H1 (cell line): ENCODE data around the gene NCF2. TPM values are rescaled to one million over a fixed set of nuclear protein-coding genes. Genes with fewer than 3 reads are reported as not detected.

Experiments
- CTCF ChIA-PET: fragments of 300-600 bp; sonication (Branson Sonifier 250); formaldehyde crosslinking; loops from one replicate; lab custom pipeline; 2021; ENCODE audit not compliant: partially characterized antibody; lab: Charles Lee
- POLR2A ChIA-PET: fragments of 300-600 bp; sonication (Branson Sonifier 250); formaldehyde crosslinking; loops from one replicate; lab custom pipeline; 2021; ENCODE audit warnings: inconsistent platforms; ENCODE audit not compliant: partially characterized antibody; lab: Charles Lee
- DNase-seq, 2 experiments: peaks; one replicate each; pipeline versions ENCODE4 v3.0.0 to v3.0.0-alpha.2; 2010 to 2022; ENCODE audit warnings: low spot score in 2 of 2, low read depth in 1 of 2, mixed read lengths in 1 of 2
- FAIRE-seq: peaks from 2 replicates; lab custom pipeline; 2011; peaks lifted over from hg19 to GRCh38; lab: Jason Lieb, UNC
- H2AFZ ChIP-seq: 2 replicates; pipeline ENCODE4 v1.8.1; 2012; ENCODE audit warnings: low read length, inconsistent platforms
- H2AK5ac ChIP-seq: 2 replicates; pipeline ENCODE4 v1.6.1; 2013; ENCODE audit warnings: low read depth, low read length
- H2BK120ac ChIP-seq: replicated peaks from 2 replicates; pipeline ENCODE3; 2013; ENCODE audit warnings: low read depth, low read length, inconsistent platforms
- H2BK12ac ChIP-seq: 2 replicates; pipeline ENCODE4 v1.6.1; 2013; ENCODE audit warnings: low read depth, low read length
- H2BK15ac ChIP-seq: 2 replicates; pipeline ENCODE4 v1.6.1; 2013; ENCODE audit warnings: low read length
- H2BK20ac ChIP-seq: 2 replicates; pipeline ENCODE4 v1.6.1; 2013; ENCODE audit warnings: low read length
- H2BK5ac ChIP-seq: 2 replicates; pipeline ENCODE4 v1.6.1; 2013; ENCODE audit warnings: low read depth, low read length
- H3K14ac ChIP-seq: 2 replicates; pipeline ENCODE4 v1.6.1; 2013; ENCODE audit warnings: inconsistent platforms; ENCODE audit not compliant: insufficient read length
- H3K18ac ChIP-seq: 2 replicates; pipeline ENCODE4 v1.6.1; 2013; ENCODE audit warnings: low read length; ENCODE audit errors: extremely low read depth
- H3K23ac ChIP-seq: 2 replicates; pipeline ENCODE4 v1.6.1; 2013; ENCODE audit warnings: inconsistent platforms; ENCODE audit not compliant: insufficient read length
- H3K23me2 ChIP-seq: 2 replicates; pipeline ENCODE4 v1.6.1; 2013; ENCODE audit warnings: low read depth, low read length
- H3K27ac ChIP-seq: 2 replicates; pipeline ENCODE4 v1.6.1; 2011; ENCODE audit warnings: low read depth, low read length, inconsistent platforms
- H3K27me3 ChIP-seq, 4 experiments: replicated peaks in 1 of 4; 1 replicate in 1 of 4; 2 replicates in 3 of 4; pipeline versions ENCODE4 v1.6.1 to v1.8.1; 2011 to 2013; ENCODE audit warnings: low read length in 3 of 4, mild to moderate bottlenecking in 3 of 4, inconsistent platforms in 2 of 4, mixed read lengths in 2 of 4, moderate library complexity in 1 of 4; ENCODE audit not compliant: control insufficient read depth in 3 of 4, insufficient read depth in 3 of 4; ENCODE audit errors: extremely low read depth in 1 of 4
- H3K36me3 ChIP-seq, 4 experiments: 2 replicates each; pipeline versions ENCODE4 v1.6.1 to v1.8.1; 2011 to 2013; ENCODE audit warnings: mild to moderate bottlenecking in 4 of 4, low read length in 3 of 4, moderate library complexity in 2 of 4, control low read depth in 1 of 4, inconsistent platforms in 1 of 4; ENCODE audit not compliant: insufficient read depth in 4 of 4, control insufficient read depth in 2 of 4
- H3K4ac ChIP-seq: replicated peaks from 2 replicates; pipeline ENCODE3; 2013; ENCODE audit warnings: low read length, low read depth, mixed read lengths, inconsistent platforms; ENCODE audit not compliant: insufficient read length
- H3K4me1 ChIP-seq, 4 experiments: replicated peaks in 1 of 4; 1 replicate in 1 of 4; 2 replicates in 3 of 4; pipeline versions ENCODE4 v1.6.1 to v1.8.1; 2011 to 2013; ENCODE audit warnings: low read length in 3 of 4, inconsistent platforms in 2 of 4, mixed read lengths in 1 of 4; ENCODE audit not compliant: insufficient read depth in 4 of 4, control insufficient read depth in 3 of 4
- H3K4me2 ChIP-seq, 2 experiments: 2 replicates each; pipeline versions ENCODE4 v1.6.1 to v1.8.1; 2011 to 2013; ENCODE audit warnings: low read depth in 2 of 2, low read length in 2 of 2, control low read depth in 1 of 2, inconsistent platforms in 1 of 2, mild to moderate bottlenecking in 1 of 2; ENCODE audit not compliant: insufficient read depth in 1 of 2
- H3K4me3 ChIP-seq, 4 experiments: fragments of 200-600, 300-600 bp in 1 of 4; sonication (generic), shearing (Covaris generic), sonication (Bioruptor Twin) in 1 of 4; 2 replicates each; pipeline versions ENCODE4 v1.5.1 to v1.8.1; 2011 to 2016; ENCODE audit warnings: low read length in 4 of 4, low read depth in 3 of 4, control low read depth in 2 of 4, inconsistent platforms in 2 of 4, mild to moderate bottlenecking in 2 of 4, mixed read lengths in 1 of 4, moderate library complexity in 1 of 4; ENCODE audit not compliant: insufficient read depth in 2 of 4; ENCODE audit errors: extremely low read depth in 1 of 4
- H3K56ac ChIP-seq: replicated peaks from 2 replicates; pipeline ENCODE3; 2013; ENCODE audit warnings: low read depth, mild to moderate bottlenecking, mixed read lengths, low read length, inconsistent platforms; ENCODE audit not compliant: insufficient read length
- H3K79me1 ChIP-seq: 2 replicates; pipeline ENCODE4 v1.6.1; 2013; ENCODE audit warnings: low read depth, low read length, control low read depth
- H3K79me2 ChIP-seq, 2 experiments: 2 replicates each; pipeline versions ENCODE4 v1.6.1 to v1.8.1; 2012 to 2013; ENCODE audit warnings: low read length in 2 of 2, mild to moderate bottlenecking in 2 of 2, inconsistent platforms in 1 of 2; ENCODE audit not compliant: insufficient read depth in 2 of 2, control insufficient read depth in 1 of 2
- H3K9ac ChIP-seq, 4 experiments: replicated peaks in 1 of 4; 1 replicate in 1 of 4; 2 replicates in 3 of 4; pipeline versions ENCODE4 v1.6.1 to v1.8.1; 2011 to 2013; ENCODE audit warnings: low read depth in 3 of 4, low read length in 3 of 4, control low read depth in 2 of 4, mild to moderate bottlenecking in 2 of 4, moderate library complexity in 2 of 4, inconsistent platforms in 1 of 4; ENCODE audit errors: extremely low read depth in 1 of 4
- H3K9me3 ChIP-seq, 2 experiments: 2 replicates each; pipeline versions ENCODE4 v1.6.1 to v1.8.1; 2012 to 2013; ENCODE audit warnings: mild to moderate bottlenecking in 2 of 2, moderate library complexity in 2 of 2, control low read depth in 1 of 2, inconsistent platforms in 1 of 2, low read depth in 1 of 2, low read length in 1 of 2, mixed read lengths in 1 of 2; ENCODE audit not compliant: insufficient read depth in 2 of 2
- H4K20me1 ChIP-seq, 2 experiments: replicated peaks in 1 of 2; 2 replicates each; pipeline versions ENCODE3 to v1.8.1; 2011 to 2013; ENCODE audit warnings: inconsistent platforms in 2 of 2, low read length in 2 of 2, mild to moderate bottlenecking in 1 of 2; ENCODE audit not compliant: insufficient read depth in 2 of 2, control insufficient read depth in 1 of 2
- H4K5ac ChIP-seq: 2 replicates; pipeline ENCODE4 v1.6.1; 2013; ENCODE audit warnings: low read length, low read depth, mixed read lengths, inconsistent platforms; ENCODE audit not compliant: insufficient read length
- H4K8ac ChIP-seq: 2 replicates; pipeline ENCODE4 v1.8.0; 2013; ENCODE audit warnings: mild to moderate bottlenecking, moderate library complexity, low read length, inconsistent platforms; ENCODE audit not compliant: insufficient read depth; ENCODE audit errors: extremely low read depth
- H4K91ac ChIP-seq: replicated peaks from 2 replicates; pipeline ENCODE3; 2013; ENCODE audit warnings: low read length, mixed read lengths, inconsistent platforms; ENCODE audit not compliant: insufficient read length
- BRCA1 ChIP-seq: IDR thresholded peaks from 2 replicates; pipeline ENCODE4 v1.6.1; 2012; ENCODE audit warnings: low read depth, low read length, improper control_type of control experiment
- EZH2 ChIP-seq: fragments of 200-600 bp; sonication (generic); IDR thresholded peaks from 2 replicates; pipeline ENCODE4 v1.7.1; 2012; ENCODE audit warnings: low read depth, mild to moderate bottlenecking, moderate library complexity, low read length, inconsistent platforms; ENCODE audit not compliant: severe bottlenecking
- NANOG ChIP-seq: IDR thresholded peaks from 2 replicates; pipeline ENCODE4 v1.6.1; 2011; ENCODE audit warnings: low read length, low read depth, mild to moderate bottlenecking, inconsistent platforms; ENCODE audit not compliant: insufficient read depth, poor library complexity, severe bottlenecking
- NRF1 ChIP-seq: IDR thresholded peaks from 2 replicates; pipeline ENCODE4 v1.6.1; 2011; ENCODE audit warnings: mild to moderate bottlenecking, low read depth, low read length, improper control_type of control experiment
- POLR2AphosphoS5 ChIP-seq: IDR thresholded peaks from 2 replicates; pipeline ENCODE4 v1.6.1; 2011; ENCODE audit warnings: low read depth, low read length
- SP4 ChIP-seq: IDR thresholded peaks from 2 replicates; pipeline ENCODE4 v1.6.1; 2012; ENCODE audit warnings: low read length, inconsistent platforms
- ZNF274 ChIP-seq: IDR thresholded peaks from 2 replicates; pipeline ENCODE4 v1.7.0; 2012; ENCODE audit warnings: low read length, borderline replicate concordance; ENCODE audit errors: extremely low read depth
- WGBS, 2 experiments: shearing (Covaris generic) in 1 of 2; methylation state at CpG; one replicate each; pipeline versions ENCODE4 v1.1.6 to v1.1.7; 2013 to 2015; ENCODE audit warnings: low lambda C conversion rate in 2 of 2, mixed read lengths in 2 of 2, inconsistent platforms in 1 of 2, low coverage in 1 of 2, missing lambda C conversion rate in 1 of 2; ENCODE audit not compliant: insufficient replicate concordance in 2 of 2, insufficient coverage in 1 of 2, insufficient read length in 1 of 2; ENCODE audit errors: extremely low coverage in 1 of 2, missing lambda C conversion rate in 1 of 2; 5-methylcytosine and 5-hydroxymethylcytosine counted together
- polyA plus RNA-seq, 7 experiments: library from polyadenylated mRNA; depleted of rRNA in 3 of 7; stranded (reverse) in 5 of 7; unstranded in 2 of 7; fragments of >200 nt in 5 of 7; fragments of 200-250 nt in 2 of 7; gene quantifications; 1 replicate in 5 of 7; 2 replicates in 1 of 7; 4 replicates in 1 of 7; pipeline versions ENCODE4 v1.2.1 to v1.2.3, GENCODE V29; 2011 to 2013; ENCODE audit warnings: missing spikeins in 2 of 7, mixed read lengths in 2 of 7
- total RNA-seq: library from RNA; stranded (reverse); fragmentation: NEBNext Ultra II Directional; extraction: Animal tissue kit (Norgen Biotek cat#: 25700); gene quantifications from 2 replicates; pipeline ENCODE4 v1.2.1, GENCODE V29; 2021
- TF ChIP-seq, protein P1 (sequence below): IDR thresholded peaks from 2 replicates; pipeline ENCODE4 v1.6.1; 2012; ENCODE audit warnings: inconsistent platforms

NCF2 gene
- total and polyA plus RNA-seq, 2 of the 8 experiments (the other 6 are each of a cell fraction or from before 2014, with no cell fraction given), result not detected

DNA sequence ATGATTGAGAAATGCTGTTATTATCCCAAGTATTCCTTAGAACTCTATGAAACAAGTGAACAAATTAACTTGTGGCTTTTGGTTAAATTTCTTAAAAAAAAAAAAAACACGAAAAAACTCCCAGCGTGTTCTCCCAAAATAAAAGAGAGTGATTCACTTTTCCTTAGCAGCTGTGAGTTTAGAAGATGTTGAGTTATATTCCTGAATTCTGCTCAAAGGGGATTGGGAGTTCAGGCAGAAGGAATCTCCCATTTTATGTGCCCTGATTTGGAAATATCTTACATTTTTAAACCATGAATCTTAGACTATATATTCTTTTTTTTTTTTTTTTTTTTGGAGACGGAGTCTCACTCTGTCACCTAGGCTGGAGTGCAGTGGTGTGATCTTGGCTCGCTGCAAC is 83.7 kb downstream of the NCF2 start:
- H2BK5ac ChIP-seq, result no peak overlapping the region
- no peak overlapping the region for H3K9ac ChIP-seq
- H3K79me1 ChIP-seq, result no peaks in the 10 kb centered on the region; the same call in 1 of the 2 replicates
- H3K4ac ChIP-seq, result no peak overlapping the region
- H3K4me3 ChIP-seq, result no peak overlapping the region
- no peak overlapping the region for H2BK15ac ChIP-seq
- no peaks in the 10 kb centered on the region for H3K36me3 ChIP-seq
- POLR2A ChIA-PET, result no interaction called here
- no peak overlapping the region for H4K8ac ChIP-seq
- no peak overlapping the region for H2BK20ac ChIP-seq
- no peak overlapping the region for H3K14ac ChIP-seq
- CTCF ChIA-PET, result interaction anchor here (0.6 to 1.1 kb wide), 2 partner anchors 21 to 90 kb away, joined by 3 read pairs; no protein-coding TSS in a partner anchor
- H3K23ac ChIP-seq, result no peak overlapping the region
- H4K5ac ChIP-seq, result no peak overlapping the region
- H2AK5ac ChIP-seq, result no peak overlapping the region
- H3K27me3 ChIP-seq, result no peaks in the 10 kb centered on the region
- 82% methylated on average over 3 of the region's 4 CpGs; no CpG with 5 or more reads in 1 of the 2 experiments for whole genome bisulfite sequencing, 2 experiments
- no peaks in the 10 kb centered on the region for H3K23me2 ChIP-seq
- H4K91ac ChIP-seq, result no peak overlapping the region
- TF ChIP-seq NANOG, result no peak
- TF ChIP-seq NRF1, result no peak
- TF ChIP-seq BRCA1, result no peak
- TF ChIP-seq POLR2AphosphoS5, result no peak
- TF ChIP-seq ZNF274, result no peak
- no peak for TF ChIP-seq EZH2
- TF ChIP-seq SP4, result no peak
- TF ChIP-seq, protein P1, sequence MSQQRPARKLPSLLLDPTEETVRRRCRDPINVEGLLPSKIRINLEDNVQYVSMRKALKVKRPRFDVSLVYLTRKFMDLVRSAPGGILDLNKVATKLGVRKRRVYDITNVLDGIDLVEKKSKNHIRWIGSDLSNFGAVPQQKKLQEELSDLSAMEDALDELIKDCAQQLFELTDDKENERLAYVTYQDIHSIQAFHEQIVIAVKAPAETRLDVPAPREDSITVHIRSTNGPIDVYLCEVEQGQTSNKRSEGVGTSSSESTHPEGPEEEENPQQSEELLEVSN, result no peak
- TF ChIP-seq, all 59 proteins: peak for 0
- Histone ChIP-seq H3K9me3 (no peaks in the 10 kb centered on the region), H3K4me2 (no peak overlapping the region), H3K4me1 (peaks cover 0 to 3% (median 0%) of the 10 kb centered on the region in 4 experiments; a peak in 2 of 7 replicates), H4K20me1 (peaks cover 3 to 4% of the 10 kb centered on the region in 2 experiments), H2BK120ac (no peak overlapping the region), H3K27ac (no peak overlapping the region), H3K56ac (no peak overlapping the region), H2BK12ac (no peak overlapping the region), H3K79me2 (peaks cover 0 to 91% of the 10 kb centered on the region in 2 experiments; a peak in 2 of 4 replicates), H2AFZ (no peak overlapping the region), H3K18ac (no peak overlapping the region)
- no peak for FAIRE-seq
- no peak for DNase-seq
